Loucy (cell line): ENCODE data around the gene SLC6A6.

Source experiments
- H2AFZ ChIP-seq: fragments of 200-600 bp; sonication (generic); 2 replicates; pipeline ENCODE4 v1.6.0; 2016; ENCODE audit warnings: antibody characterized with exemption, mild to moderate bottlenecking, low read length, moderate library complexity
- H3F3A ChIP-seq: fragments of 200-600 bp; 2 replicates; pipeline ENCODE4 v1.6.0; 2016; ENCODE audit warnings: antibody characterized with exemption, low read depth, mild to moderate bottlenecking
- H3K27me3 ChIP-seq: fragments of 200-600 bp; sonication (generic); 2 replicates; pipeline ENCODE4 v1.6.1; 2014; ENCODE audit warnings: low read length, mild to moderate bottlenecking; ENCODE audit not compliant: insufficient read depth, poor library complexity, severe bottlenecking
- H3K36me3 ChIP-seq: fragments of 200-600 bp; sonication (generic); 2 replicates; pipeline ENCODE4 v1.6.1; 2016; ENCODE audit warnings: low read length; ENCODE audit not compliant: insufficient read depth
- H3K4me1 ChIP-seq: fragments of 200-600 bp; sonication (generic); 2 replicates; pipeline ENCODE4 v1.5.1; 2014; ENCODE audit warnings: low read length, mild to moderate bottlenecking; ENCODE audit not compliant: insufficient read depth, poor library complexity, severe bottlenecking
- H3K4me2 ChIP-seq: fragments of 200-600 bp; sonication (generic); 2 replicates; pipeline ENCODE4 v1.6.0; 2014; ENCODE audit warnings: antibody characterized with exemption, low read length, low read depth, mild to moderate bottlenecking; ENCODE audit not compliant: poor library complexity, severe bottlenecking
- H3K4me3 ChIP-seq: fragments of 200-600 bp; sonication (generic); 2 replicates; pipeline ENCODE4 v1.5.1; 2014; ENCODE audit warnings: low read length, mild to moderate bottlenecking, mixed read lengths; ENCODE audit not compliant: poor library complexity, severe bottlenecking
- H3K79me2 ChIP-seq: fragments of 200-600 bp; sonication (generic); 2 replicates; pipeline ENCODE4 v1.6.1; 2014; ENCODE audit warnings: low read length; ENCODE audit not compliant: insufficient read depth
- H3K9ac ChIP-seq: fragments of 200-600 bp; sonication (generic); 2 replicates; pipeline ENCODE4 v1.6.0; 2014; ENCODE audit warnings: mild to moderate bottlenecking, low read depth, low read length, moderate library complexity; ENCODE audit not compliant: poor library complexity, severe bottlenecking
- H3K9me2 ChIP-seq: fragments of 200-600 bp; sonication (generic); replicated peaks from 2 replicates; pipeline ENCODE4 v1.6.1; 2016; ENCODE audit warnings: low read depth, low read length, mixed read lengths
- H3K9me3 ChIP-seq: fragments of 200-600 bp; sonication (generic); 2 replicates; pipeline ENCODE4 v1.6.1; 2014; ENCODE audit warnings: mild to moderate bottlenecking, antibody characterized with exemption, low read length, low read depth; ENCODE audit not compliant: insufficient read depth
- H4K20me1 ChIP-seq: fragments of 200-600 bp; sonication (generic); 2 replicates; pipeline ENCODE4 v1.6.0; 2014; ENCODE audit warnings: antibody characterized with exemption, low read length, mild to moderate bottlenecking; ENCODE audit not compliant: insufficient read depth, poor library complexity, severe bottlenecking
- CTCF ChIP-seq: fragments of 200-600 bp; sonication (generic); conservative IDR thresholded peaks from 2 replicates; pipeline ENCODE4 v1.5.1; 2014; ENCODE audit warnings: mild to moderate bottlenecking, antibody characterized with exemption, low read length
- EZH2phosphoT487 ChIP-seq: fragments of 200-600 bp; IDR thresholded peaks from 2 replicates; pipeline ENCODE4 v1.6.1; 2018; ENCODE audit warnings: antibody characterized with exemption, mild to moderate bottlenecking, moderate library complexity, borderline replicate concordance

Gene SLC6A6

DNA sequence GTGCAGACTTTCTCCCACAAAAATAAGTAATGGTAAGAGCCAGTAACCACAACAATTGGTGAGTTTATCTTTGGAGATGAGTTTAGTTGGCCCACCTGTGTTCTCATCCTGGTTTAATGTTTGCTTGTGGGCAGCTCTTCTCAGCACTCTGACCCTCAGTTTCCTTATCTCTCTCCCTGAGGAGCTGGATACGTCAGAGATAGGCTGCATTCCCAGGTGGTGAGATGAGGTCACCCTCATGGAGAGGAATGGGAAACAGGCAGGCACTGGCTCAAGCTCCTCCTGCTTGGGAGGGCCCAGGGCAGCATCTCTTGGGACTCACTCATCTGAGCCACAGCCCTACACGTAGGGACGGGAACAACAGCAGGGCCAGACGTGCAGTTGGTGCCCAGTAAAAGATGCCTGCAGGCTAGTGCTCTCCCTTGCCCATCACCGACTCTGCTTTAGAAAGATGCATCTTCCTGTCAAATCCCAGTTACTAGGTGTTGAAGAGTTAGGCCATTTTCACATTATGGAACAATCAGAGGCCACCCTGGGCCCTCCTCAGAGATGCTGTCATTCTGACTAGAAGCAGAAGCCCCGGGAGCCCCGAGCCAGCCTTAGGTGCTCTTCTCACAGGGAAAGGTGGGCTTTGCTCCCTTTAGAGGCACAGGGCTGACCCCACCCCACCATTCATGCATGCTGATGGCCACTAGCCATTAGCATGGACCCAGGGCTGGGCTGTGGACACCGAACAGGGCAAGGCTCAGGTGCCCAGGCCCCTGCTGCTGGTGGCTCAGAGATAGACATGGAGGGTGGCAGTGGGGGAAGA, 78.0 kb downstream of the SLC6A6 start:
- Histone ChIP-seq H3K4me3 (no peak overlapping the region), H3K9ac (no peak overlapping the region), H3K9me2 (no peaks in the 10 kb centered on the region), H3K4me2 (no peak overlapping the region), H4K20me1 (no peaks in the 10 kb centered on the region), H3K36me3 (peaks cover 77% of the 10 kb centered on the region; the same call in 1 of the 2 replicates), H3K27me3 (no peaks in the 10 kb centered on the region), H2AFZ (no peak overlapping the region), H3K79me2 (no peaks in the 10 kb centered on the region), H3K4me1 (no peaks in the 10 kb centered on the region), H3K9me3 (no peaks in the 10 kb centered on the region), H3F3A (no peaks in the 10 kb centered on the region)
- TF ChIP-seq EZH2phosphoT487 (no peak), CTCF (no peak)

- Histone ChIP-seq H3K9me2 (no peaks in the 10 kb centered on the region), H3K36me3 (peaks cover 73% of the 10 kb centered on the region; the same call in 1 of the 2 replicates), H3K9me3 (no peaks in the 10 kb centered on the region), H3K9ac (no peak overlapping the region), H4K20me1 (no peaks in the 10 kb centered on the region), H3K79me2 (no peaks in the 10 kb centered on the region), H3F3A (no peaks in the 10 kb centered on the region), H3K4me2 (no peak overlapping the region), H3K4me3 (no peak overlapping the region), H3K4me1 (no peaks in the 10 kb centered on the region), H3K27me3 (no peaks in the 10 kb centered on the region), H2AFZ (no peak overlapping the region)
- TF ChIP-seq EZH2phosphoT487, result no peak
- TF ChIP-seq CTCF, result no peak
Observed at GRCh38 chr3:14481018-14481645, 78.7 kb downstream of the SLC6A6 start.

DNA sequence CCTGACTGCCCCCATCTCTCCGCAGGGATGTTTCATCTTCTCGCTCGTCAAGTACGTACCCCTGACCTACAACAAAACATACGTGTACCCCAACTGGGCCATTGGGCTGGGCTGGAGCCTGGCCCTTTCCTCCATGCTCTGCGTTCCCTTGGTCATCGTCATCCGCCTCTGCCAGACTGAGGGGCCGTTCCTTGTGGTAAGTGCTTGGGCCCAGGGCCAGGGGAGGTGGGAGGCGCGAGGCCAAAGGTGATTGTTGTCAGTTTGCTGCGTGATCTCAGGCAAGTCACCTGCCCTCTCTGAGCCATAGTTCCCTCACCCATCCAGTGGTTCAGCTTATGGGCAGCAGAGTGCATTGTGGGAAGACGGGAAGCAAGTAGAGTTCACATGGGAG, 79.2 kb downstream of the SLC6A6 start:
- H3K4me2 ChIP-seq, result no peak overlapping the region
- H3K4me1 ChIP-seq, result no peaks in the 10 kb centered on the region
- H3K79me2 ChIP-seq, result no peaks in the 10 kb centered on the region
- no peaks in the 10 kb centered on the region for H3K27me3 ChIP-seq
- no peaks in the 10 kb centered on the region for H3F3A ChIP-seq
- H3K36me3 ChIP-seq, result peaks cover 69% of the 10 kb centered on the region; the same call in 1 of the 2 replicates
- H3K9me3 ChIP-seq, result no peaks in the 10 kb centered on the region
- no peak overlapping the region for H3K9ac ChIP-seq
- H3K4me3 ChIP-seq, result no peak overlapping the region
- H2AFZ ChIP-seq, result no peak overlapping the region
- H3K9me2 ChIP-seq, result no peaks in the 10 kb centered on the region
- H4K20me1 ChIP-seq, result no peaks in the 10 kb centered on the region
- no peak for TF ChIP-seq EZH2phosphoT487
- TF ChIP-seq CTCF, result no peak
